ENCODE measurements around the gene EEF1AKMT2. TPM values are rescaled to one million over a fixed set of nuclear protein-coding genes. Genes with fewer than 3 reads are reported as not detected.
A peak's percentile ranks its signal among the peaks of the same experiment; 100 is the strongest.

Gene EEF1AKMT2
- total and polyA plus RNA-seq, 2 of the 13 experiments (the other 11 are each of a cell fraction or from before 2014, with no cell fraction given): 11.3 to 19.3 TPM

- peak; percentile 80 for TF ChIP-seq ATF2 (CRISPR knock-in tag; IDR thresholded peaks at IDR 0.05)
- TF ChIP-seq STAT6 (CRISPR knock-in tag; IDR thresholded peaks at IDR 0.05; ENCODE audit: borderline replicate concordance): no peak
- no peak for TF ChIP-seq HINFP (CRISPR knock-in tag; IDR thresholded peaks at IDR 0.05; ENCODE audit: low read depth)
- peak; percentile 90 for TF ChIP-seq ZMYM4 (CRISPR knock-in tag; IDR thresholded peaks at IDR 0.05)
- 0 out of 2 replicates have a peak, but pooled peaks have one; percentile 12 for TF ChIP-seq SIX4 (CRISPR knock-in tag; IDR thresholded peaks at IDR 0.05)
- 0 out of 2 replicates have a peak, but pooled peaks have one; percentile 9 for TF ChIP-seq ZNF121 (CRISPR knock-in tag; IDR thresholded peaks at IDR 0.05)
- peak; percentile 84 for TF ChIP-seq FOXC1 (CRISPR knock-in tag; IDR thresholded peaks at IDR 0.05; ENCODE audit: borderline replicate concordance)
- peak; percentile 94; the same call in 1 of the 2 replicates for TF ChIP-seq HES4 (CRISPR knock-in tag; IDR thresholded peaks at IDR 0.05; ENCODE audit: borderline replicate concordance)
- TF ChIP-seq ZNF557 (CRISPR knock-in tag; IDR thresholded peaks at IDR 0.05): no peak
- peak; percentile 91 for TF ChIP-seq KDM2A (CRISPR knock-in tag; IDR thresholded peaks at IDR 0.05; ENCODE audit: borderline replicate concordance, low read depth)
- no peak for TF ChIP-seq TRIM24 (CRISPR knock-in tag; IDR thresholded peaks at IDR 0.05)
- peak; percentile 74; the same call in 1 of the 2 replicates for TF ChIP-seq NKX3-1 (CRISPR knock-in tag; IDR thresholded peaks at IDR 0.05)
- no peak for TF ChIP-seq SMC3 (IDR thresholded peaks at IDR 0.05; ENCODE audit: low read length)
- TF ChIP-seq KDM5A (IDR thresholded peaks at IDR 0.05; ENCODE audit: borderline replicate concordance, low read length): peak; percentile 74; the same call in 1 of the 2 replicates
- no peak for TF ChIP-seq ZUFSP (CRISPR knock-in tag; IDR thresholded peaks at IDR 0.05; ENCODE audit: borderline replicate concordance)
- no peak for TF ChIP-seq FLYWCH1 (CRISPR knock-in tag; IDR thresholded peaks at IDR 0.05)
- no peak for TF ChIP-seq CHD4 (IDR thresholded peaks at IDR 0.05; ENCODE audit: borderline replicate concordance, low read length)
- TF ChIP-seq JUND (CRISPR knock-in tag; IDR thresholded peaks at IDR 0.05): no peak
- 0 out of 2 replicates have a peak, but pooled peaks have one; percentile 60 for TF ChIP-seq ZNF577 (CRISPR knock-in tag; IDR thresholded peaks at IDR 0.05; ENCODE audit: borderline replicate concordance, low read depth)
- peak; percentile 30; the same call in 1 of the 2 replicates for TF ChIP-seq NFE2L1 (CRISPR knock-in tag; IDR thresholded peaks at IDR 0.05; ENCODE audit: borderline replicate concordance)
Measured at GRCh38 chr10:124791547-124792348, at the start of gene EEF1AKMT2 (continued).
